NCI-H1105 (cell line): ENCODE measurements around the gene EN2.

ENCODE experiments used
- DNase-seq: peaks from one replicate; lab custom pipeline; 2025; lab: John Stamatoyannopoulos, UW

EN2 gene

DNA sequence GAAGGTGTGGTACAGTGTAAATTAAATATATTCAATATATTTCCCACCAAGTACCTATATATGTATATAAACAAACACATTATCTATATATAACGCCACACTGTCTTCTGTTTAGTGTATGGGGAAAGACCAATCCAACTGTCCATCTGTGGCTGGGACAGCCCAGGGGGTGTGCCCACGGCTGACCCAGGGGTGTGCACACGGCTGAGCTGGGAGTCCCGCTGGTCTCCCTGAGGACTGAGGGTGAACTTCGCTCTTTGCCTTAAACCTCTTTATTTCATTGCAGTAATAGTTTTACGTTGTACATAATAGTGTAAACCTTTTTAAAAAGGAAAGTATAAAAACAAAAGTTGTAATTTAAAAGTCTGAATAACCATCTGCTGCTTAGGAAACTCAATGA lies 6.3 kb downstream of the EN2 start:
- no peak for DNase-seq

GRCh38 chr7:155464948-155465739 lies 7.2 kb downstream of the EN2 start:
- DNase-seq: no peak

DNA sequence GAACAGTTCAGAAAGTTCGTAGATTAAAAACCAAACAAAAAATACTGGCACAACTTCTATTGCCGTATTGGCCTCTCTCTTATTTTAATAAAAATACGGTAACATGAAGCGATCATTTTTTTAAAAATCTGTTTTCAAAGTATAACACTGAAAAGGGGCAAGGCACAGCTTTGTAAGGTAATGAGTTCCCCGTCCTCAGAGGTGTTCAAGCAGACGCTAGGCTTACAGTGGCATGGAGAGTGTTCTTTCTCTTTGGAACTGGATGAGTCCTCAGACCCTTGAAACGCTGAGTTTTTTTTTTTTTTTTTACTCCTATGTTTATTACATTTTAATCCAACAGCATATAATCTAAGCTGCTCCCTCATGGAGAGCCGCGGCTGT lies 7.8 kb downstream of the EN2 start:
- DNase-seq: no peak

DNA sequence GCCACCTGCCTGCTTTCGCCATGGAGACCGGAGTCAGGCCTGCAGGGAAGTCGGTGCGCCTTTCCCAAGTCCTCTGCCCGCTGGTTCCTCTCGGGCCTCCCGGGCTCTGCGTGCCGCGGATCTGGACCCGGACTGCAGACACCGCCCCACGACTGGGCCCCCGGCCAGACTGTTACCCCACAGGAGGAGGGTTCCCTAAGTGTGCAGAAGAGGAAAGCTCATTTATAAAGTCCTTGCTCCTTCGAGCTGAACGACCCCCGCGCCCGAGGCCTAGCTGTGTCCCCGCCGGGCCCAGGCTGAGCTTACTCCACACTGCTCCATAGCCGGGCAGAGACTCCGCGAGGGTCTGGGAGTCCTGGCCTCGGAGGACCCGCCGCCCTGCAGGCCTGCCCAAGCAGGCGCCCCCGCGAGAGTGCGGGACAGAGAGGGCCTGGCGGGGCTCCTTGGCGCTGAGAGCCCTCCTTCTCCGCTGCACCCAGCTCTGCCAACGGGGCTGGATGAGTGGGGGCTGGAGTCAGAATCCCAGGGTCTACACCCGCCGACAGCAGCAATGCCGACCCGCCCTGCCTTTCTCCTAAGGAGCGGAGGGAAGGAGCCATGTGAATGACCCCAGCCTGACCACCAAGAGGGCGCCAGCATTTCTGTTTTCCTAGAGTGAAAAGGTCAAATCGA lies 8.3 kb downstream of the EN2 start:
- no peak for DNase-seq

DNA sequence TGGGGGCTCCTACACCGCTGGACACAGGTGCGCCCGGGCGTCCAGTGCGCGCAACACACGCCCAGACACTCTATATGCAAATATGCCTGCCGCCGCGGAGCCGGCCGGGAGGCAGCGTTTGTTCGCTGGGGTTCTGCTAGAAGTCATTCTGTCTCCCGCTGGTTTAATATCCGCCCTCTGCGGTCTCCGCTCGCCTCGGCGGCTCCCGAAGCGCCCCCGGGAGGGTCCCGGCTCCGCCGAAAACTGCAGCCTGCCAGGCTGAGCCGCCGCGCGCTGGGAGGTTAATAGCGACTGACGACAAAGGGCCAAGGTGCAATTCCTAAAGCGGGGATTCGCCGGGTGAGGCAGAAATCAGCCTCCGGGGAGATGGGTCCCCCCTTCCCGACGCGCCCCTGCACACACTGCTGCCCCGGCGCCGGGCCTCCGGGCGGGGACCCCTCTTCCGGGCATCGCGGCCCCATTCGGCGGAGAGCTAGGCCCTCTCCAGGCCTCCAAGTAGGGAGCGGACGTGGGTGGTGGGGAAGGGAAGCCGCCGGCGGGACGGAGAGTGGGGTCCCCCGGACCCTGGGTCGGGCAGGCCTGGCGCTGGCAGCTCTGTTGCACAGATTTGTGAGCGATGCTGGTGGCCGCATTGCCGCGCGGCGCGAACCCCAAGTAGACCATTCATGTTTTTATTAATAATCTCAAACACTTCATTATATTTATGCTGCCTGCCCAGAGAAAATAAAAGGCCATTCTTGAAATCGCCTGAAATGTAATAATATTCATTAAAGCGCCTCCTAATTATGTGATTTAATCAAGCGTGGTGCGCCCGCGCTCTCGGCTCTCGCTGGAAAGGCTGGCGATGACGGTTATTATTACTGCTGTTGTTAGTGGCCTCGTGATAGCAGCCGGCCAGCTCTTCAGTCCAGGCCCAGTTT lies 9.1 kb downstream of the EN2 start:
- peak; percentile 66 for DNase-seq

GRCh38 chr7:155467846-155468784 lies 10.2 kb downstream of the EN2 start:
- peak; percentile 78 for DNase-seq

GRCh38 chr7:155468785-155469148 lies 10.8 kb downstream of the EN2 start:
- DNase-seq: no peak

GRCh38 chr7:155469311-155470185 lies 11.6 kb downstream of the EN2 start:
- DNase-seq: no peak

- no peak for DNase-seq
Measured at GRCh38 chr7:155470186-155470487, 12.2 kb downstream of the EN2 start.

DNA sequence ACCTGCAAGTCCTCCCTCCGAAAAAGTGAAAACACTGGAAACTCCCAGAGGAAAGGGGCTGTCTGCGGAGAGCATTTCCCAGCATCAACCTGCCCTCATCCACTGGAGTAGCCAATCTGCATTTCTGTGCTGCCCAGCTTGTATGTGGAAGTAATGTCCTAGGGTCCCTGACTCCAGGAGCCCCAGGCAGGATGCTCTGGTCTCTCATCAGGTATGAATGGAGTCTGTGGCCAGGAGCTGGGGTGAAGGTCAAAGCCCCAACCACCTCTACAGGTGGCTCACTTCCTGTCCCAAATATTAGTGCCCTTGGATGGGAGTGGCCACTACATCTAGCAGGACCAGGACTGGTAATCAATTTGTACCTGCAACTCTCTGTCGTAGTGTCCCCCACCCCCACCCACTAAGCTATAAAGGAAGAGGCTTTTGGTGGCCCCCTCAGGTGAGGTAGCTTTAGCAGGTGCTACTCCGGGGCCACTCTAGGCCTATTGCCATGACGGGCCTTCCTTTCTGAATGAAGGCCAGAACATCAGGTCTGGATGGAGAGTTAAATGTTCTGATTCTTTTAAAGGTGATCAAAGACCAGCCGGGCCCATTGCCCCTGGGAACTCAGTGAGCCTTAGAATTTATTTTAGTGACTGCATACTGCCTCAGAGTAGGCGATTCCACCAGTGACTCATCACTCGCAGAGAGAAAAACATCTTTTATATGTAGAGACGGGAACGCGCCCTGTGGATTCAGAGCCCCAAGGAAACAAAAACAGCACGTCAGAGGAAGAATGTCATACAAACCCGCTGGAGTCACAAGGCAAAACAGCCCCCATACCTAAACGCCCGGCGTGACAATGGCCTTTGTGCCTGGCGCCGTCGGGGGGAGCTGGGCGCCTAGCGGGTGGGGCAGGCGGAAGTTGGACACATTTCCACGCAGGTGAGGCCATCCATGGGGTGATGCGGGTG lies 13.0 kb downstream of the EN2 start:
- no peak for DNase-seq

DNA sequence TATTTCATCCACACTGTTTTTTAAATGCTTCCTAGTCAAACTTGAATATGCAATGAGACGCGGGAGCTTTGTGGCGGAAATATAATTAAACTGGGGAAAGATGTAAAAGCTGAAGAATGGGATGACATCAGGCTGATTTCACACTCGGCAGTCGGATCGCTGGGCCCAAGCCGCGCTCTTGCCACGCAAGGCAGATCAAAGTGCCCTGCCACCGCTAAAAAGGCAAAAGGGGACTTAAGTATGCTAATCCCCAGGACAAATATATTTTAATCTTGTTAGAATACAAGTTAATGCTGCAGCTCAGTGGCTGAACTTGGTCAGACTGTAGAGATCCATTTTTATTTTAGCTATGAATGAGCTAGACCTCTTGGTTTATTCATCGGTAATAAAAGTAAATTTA lies 13.8 kb downstream of the EN2 start:
- no peak for DNase-seq

DNA sequence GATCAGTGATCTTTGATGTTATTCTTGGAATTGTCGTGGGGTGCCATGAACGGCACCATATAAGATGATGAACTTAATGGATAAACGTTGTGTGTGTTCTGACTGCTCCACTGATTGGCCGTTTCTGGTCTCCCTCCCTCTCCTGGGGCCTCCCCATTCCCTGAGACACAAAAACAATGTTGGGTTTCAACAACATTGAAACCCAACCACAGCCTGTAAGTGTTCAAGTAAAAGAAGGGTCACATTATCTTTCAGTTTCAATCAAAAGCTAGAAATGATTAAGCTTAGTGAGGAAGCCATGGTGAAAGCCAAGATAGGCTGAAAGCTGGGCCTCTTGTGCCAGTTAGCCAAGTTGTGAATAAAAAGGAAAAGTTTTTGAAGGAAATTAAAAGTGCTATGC lies 19.5 kb downstream of the EN2 start:
- no peak for DNase-seq

DNA sequence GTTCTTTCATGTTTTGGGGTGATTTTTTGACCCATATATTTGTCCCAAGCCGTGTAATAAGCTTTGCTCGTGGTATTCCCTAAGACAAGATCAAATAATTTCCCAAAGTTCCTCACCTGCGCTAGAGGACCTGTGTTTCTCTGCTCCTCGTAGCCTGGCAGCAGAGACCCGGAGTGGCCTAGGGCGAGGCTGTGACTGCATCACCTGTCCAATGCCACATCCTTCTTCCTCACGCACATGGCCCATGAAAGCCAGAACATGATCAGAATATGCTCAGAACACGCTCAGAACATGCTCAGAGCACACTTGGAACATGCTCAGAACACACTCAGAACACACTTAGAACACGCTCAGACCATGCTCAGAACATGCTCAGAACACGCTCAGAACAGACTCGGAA lies 23.8 kb downstream of the EN2 start:
- DNase-seq: no peak

DNA sequence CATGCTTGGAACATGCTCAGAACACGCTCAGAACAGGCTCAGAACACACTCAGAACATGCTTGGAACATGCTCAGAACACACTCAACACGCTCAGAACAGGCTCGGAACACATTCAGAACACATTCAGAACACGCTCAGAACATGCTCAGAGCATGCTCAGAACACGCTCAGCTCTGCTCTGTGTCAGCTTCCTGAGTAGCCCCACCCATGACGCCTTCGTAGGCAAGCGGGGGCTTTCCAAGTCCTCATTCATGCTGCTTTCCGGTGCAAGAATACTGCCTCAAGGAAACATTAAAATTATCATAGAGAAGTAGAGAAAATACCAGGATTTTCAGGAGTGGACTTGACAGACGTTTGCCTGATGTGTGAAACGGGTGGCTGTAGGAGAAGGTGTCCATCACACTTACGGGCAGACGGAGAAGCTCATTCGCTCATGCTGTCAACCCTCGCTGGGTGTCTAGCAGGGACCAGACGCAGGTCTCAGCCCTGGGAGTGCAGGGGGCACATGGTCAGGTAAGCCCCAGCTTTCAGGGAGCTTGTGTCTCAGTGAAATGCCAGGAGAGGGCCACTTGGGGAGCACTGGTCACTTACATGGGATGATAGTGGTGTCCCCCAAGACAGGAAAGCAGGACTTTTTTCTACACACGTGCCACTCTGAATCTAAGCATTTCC lies 24.7 kb downstream of the EN2 start:
- DNase-seq: no peak

DNA sequence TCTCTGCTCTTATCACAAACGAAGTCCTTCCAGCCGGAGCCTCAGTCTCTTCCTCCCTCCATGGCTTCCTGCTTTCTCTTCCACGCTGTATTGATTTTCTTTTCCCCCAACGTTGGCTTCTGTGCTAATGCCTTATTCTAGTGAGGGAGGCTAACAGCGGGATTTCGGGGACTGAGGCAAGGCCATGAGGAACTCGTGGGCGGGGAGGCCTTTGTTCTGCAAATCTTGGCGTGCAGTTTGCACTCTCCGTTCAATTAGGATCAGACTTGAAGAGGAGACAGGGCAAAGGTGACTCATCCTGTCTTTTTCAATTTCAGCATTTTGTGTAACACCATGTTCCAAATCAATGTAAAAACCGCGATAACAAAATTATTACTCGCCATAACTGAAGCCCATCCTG lies 25.3 kb downstream of the EN2 start:
- DNase-seq: no peak

DNA sequence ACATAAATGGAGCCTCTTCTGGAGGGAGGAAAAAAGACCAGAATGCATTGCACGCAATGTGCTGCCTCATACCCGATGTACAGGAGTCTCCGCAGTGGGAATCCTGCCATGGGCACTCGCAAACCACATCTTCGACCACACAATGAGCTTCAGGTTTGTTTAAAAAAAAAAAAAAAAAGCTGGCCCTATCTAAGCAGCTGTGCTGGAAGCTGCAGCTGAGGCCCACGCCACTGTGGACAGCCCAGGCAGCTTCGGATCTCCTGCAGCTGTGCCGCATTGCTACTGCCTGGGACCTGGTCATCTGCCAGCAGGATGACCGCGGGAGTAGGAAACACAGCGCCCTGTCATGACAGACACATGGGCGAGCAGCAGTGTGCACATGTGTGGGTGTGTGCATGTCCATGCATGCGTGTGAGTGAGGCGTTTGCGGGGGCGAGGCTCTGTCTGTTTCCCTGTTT lies 26.0 kb downstream of the EN2 start:
- DNase-seq: no peak

- DNase-seq: no peak
Measured at GRCh38 chr7:155484483-155485399, 26.8 kb downstream of the EN2 start.
